Parathyroid adenoma (tissue), 2 donors: Measurements from ENCODE around the gene TBC1D22B.

Experiments
- H2AFZ ChIP-seq: fragments of 300-600 bp; sonication (generic); one replicate; pipeline ENCODE4 v1.7.0; 2017; ENCODE audit warnings: antibody characterized with exemption, mild to moderate bottlenecking
- H3K27ac ChIP-seq: fragments of 300-600 bp; sonication (generic); one replicate; pipeline ENCODE4 v1.7.0; 2017
- H3K27me3 ChIP-seq: fragments of 300-600 bp; sonication (generic); one replicate; pipeline ENCODE4 v1.7.0; 2017; ENCODE audit warnings: low read length; ENCODE audit not compliant: control insufficient read depth, insufficient read depth
- H3K36me3 ChIP-seq: fragments of 300-600 bp; sonication (generic); one replicate; pipeline ENCODE4 v1.7.0; 2017; ENCODE audit warnings: low read length; ENCODE audit not compliant: control insufficient read depth, insufficient read depth
- H3K4me1 ChIP-seq: fragments of 300-600 bp; sonication (generic); one replicate; pipeline ENCODE4 v1.7.0; 2017; ENCODE audit warnings: control low read depth
- H3K4me2 ChIP-seq: fragments of 300-600 bp; sonication (generic); one replicate; pipeline ENCODE4 v1.7.0; 2017; ENCODE audit warnings: low read length
- H3K4me3 ChIP-seq: fragments of 300-600 bp; sonication (generic); one replicate; pipeline ENCODE4 v1.7.0; 2017; ENCODE audit warnings: low read depth, low read length
- H3K79me2 ChIP-seq: fragments of 300-600 bp; sonication (generic); one replicate; pipeline ENCODE4 v1.7.0; 2017; ENCODE audit warnings: control low read depth
- H3K9ac ChIP-seq: fragments of 300-600 bp; sonication (generic); one replicate; pipeline ENCODE4 v1.7.0; 2017; ENCODE audit warnings: mild to moderate bottlenecking
- H3K9me3 ChIP-seq: fragments of 300-600 bp; sonication (generic); one replicate; pipeline ENCODE4 v1.7.0; 2017; ENCODE audit warnings: low read length; ENCODE audit not compliant: control insufficient read depth
- CTCF ChIP-seq: fragments of 300-600 bp; sonication (generic); IDR thresholded peaks from one replicate; pipeline ENCODE4 v1.7.0; 2017; ENCODE audit warnings: antibody characterized with exemption, mild to moderate bottlenecking
- donor health status: primary hyperparathyroidism.

TBC1D22B gene

GRCh38 chr6:37256692-37257319 lies 766 bp upstream of the TBC1D22B start:
- Histone ChIP-seq H3K27me3 (no peaks in the 10 kb centered on the region), H3K9ac (no peak overlapping the region), H3K4me3 (peak overlapping the region; percentile 92), H3K27ac (peak overlapping the region; percentile 78), H2AFZ (peak overlapping the region; percentile 99), H3K36me3 (no peaks in the 10 kb centered on the region), H3K4me2 (peak overlapping the region; percentile 39), H3K4me1 (peaks cover 3% of the 10 kb centered on the region), H3K9me3 (no peaks in the 10 kb centered on the region), H3K79me2 (peaks cover 29% of the 10 kb centered on the region)
- no peak for TF ChIP-seq CTCF

- Histone ChIP-seq H3K4me2 (peak overlapping the region; percentile 39), H3K27ac (peak overlapping the region; percentile 78), H3K9me3 (no peaks in the 10 kb centered on the region), H3K4me1 (peaks cover 3% of the 10 kb centered on the region), H3K36me3 (no peaks in the 10 kb centered on the region), H3K9ac (no peak overlapping the region), H3K79me2 (peaks cover 29% of the 10 kb centered on the region), H2AFZ (peak overlapping the region; percentile 99), H3K27me3 (no peaks in the 10 kb centered on the region), H3K4me3 (peak overlapping the region; percentile 92)
- TF ChIP-seq CTCF: no peak
Observed at GRCh38 chr6:37257320-37257633, 295 bp upstream of the TBC1D22B start.

GRCh38 chr6:37258405-37259105 lies 983 bp downstream of the TBC1D22B start:
- Histone ChIP-seq H3K4me3 (peak overlapping the region; percentile 92), H3K4me1 (peaks cover 3% of the 10 kb centered on the region), H3K27ac (no peak overlapping the region), H3K79me2 (peaks cover 36% of the 10 kb centered on the region), H3K9ac (peak overlapping the region; percentile 97), H2AFZ (peak overlapping the region; percentile 99), H3K4me2 (peak overlapping the region; percentile 92), H3K36me3 (no peaks in the 10 kb centered on the region), H3K9me3 (no peaks in the 10 kb centered on the region), H3K27me3 (no peaks in the 10 kb centered on the region)
- TF ChIP-seq CTCF: no peak

- no peaks in the 10 kb centered on the region for H3K27me3 ChIP-seq
- H2AFZ ChIP-seq: no peak overlapping the region
- no peak overlapping the region for H3K4me3 ChIP-seq
- no peak overlapping the region for H3K4me2 ChIP-seq
- no peaks in the 10 kb centered on the region for H3K9me3 ChIP-seq
- H3K79me2 ChIP-seq: peaks cover 37% of the 10 kb centered on the region
- no peak overlapping the region for H3K27ac ChIP-seq
- H3K36me3 ChIP-seq: no peaks in the 10 kb centered on the region
- peaks cover 3% of the 10 kb centered on the region for H3K4me1 ChIP-seq
- H3K9ac ChIP-seq: no peak overlapping the region
- no peak for TF ChIP-seq CTCF
Observed at GRCh38 chr6:37259191-37259590, 1.6 kb downstream of the TBC1D22B start.

- Histone ChIP-seq H3K79me2 (peaks cover 37% of the 10 kb centered on the region), H3K27me3 (no peaks in the 10 kb centered on the region), H3K9me3 (no peaks in the 10 kb centered on the region), H3K4me3 (no peak overlapping the region), H3K4me1 (peaks cover 3% of the 10 kb centered on the region), H3K27ac (no peak overlapping the region), H2AFZ (no peak overlapping the region), H3K36me3 (no peaks in the 10 kb centered on the region), H3K9ac (no peak overlapping the region), H3K4me2 (no peak overlapping the region)
- no peak for TF ChIP-seq CTCF
Observed at GRCh38 chr6:37260040-37260439, 2.5 kb downstream of the TBC1D22B start.
